HUDEP-2 (cell line): Measurements from ENCODE around the gene GPC4.

Experiments used
- DNase-seq, 76 experiments: peaks; one replicate each; lab custom pipeline; 2025; ENCODE audit not compliant: unreplicated experiment in 76 of 76; lab: John Stamatoyannopoulos, UW

The GPC4 gene

DNA sequence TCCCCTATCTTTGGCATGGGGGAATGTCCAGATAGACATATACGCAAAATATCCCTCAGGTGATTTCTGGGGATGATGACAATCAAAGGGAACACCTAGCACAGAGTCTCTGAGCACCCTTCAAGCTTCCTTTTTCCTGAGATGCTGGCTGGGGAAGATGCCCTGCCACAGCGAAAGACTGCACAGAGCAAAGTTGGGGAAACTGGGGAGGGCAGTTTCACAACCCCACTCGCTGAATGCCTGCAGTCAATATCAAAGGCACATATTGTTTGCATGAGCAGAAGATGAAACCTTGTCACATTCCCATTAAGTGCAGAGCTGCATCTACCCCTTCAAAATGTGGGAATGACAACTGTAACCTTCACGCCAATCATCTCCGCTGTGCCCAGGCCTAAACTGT lies 2.6 kb downstream of the GPC4 start:
- DNase-seq = no peak

DNA sequence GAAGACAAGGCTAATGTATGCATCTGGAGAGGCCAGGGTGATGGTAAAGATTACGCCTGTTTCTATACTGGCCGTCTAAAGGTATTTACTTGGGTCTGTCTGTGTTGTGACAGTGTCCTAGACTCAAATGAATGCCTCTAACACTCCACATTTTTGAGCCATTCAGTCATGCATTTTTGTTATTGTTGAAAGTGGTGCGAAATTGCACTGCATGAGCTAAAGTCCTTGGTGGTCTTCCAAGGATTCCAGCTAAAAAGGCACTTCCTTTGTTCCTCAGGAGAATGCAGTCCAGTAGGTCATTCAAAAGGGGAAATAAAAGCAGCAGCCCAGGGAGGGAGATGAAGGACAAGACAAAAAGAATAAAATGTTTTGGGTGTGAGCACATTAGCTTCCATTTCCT lies 3.0 kb downstream of the GPC4 start:
- no peak for DNase-seq

DNA sequence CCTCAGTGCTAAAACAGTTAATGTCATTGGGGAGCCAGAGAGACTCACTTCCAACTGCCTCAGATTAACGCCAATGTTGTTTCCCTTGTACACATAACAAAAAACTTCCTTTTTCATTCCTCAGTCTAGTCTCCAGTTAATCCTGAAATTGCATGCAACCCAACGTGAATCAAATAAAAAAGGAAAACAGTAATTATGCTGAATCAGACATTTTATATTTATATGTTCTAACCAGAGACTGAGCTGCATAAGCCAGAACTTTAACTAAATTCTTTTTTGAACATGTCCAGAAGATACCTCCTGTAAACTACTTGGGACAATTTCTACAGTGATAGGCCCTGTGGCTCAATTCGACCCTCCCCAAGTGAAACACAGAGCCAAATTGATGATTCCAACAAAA lies 4.7 kb downstream of the GPC4 start:
- no peak for DNase-seq

DNA sequence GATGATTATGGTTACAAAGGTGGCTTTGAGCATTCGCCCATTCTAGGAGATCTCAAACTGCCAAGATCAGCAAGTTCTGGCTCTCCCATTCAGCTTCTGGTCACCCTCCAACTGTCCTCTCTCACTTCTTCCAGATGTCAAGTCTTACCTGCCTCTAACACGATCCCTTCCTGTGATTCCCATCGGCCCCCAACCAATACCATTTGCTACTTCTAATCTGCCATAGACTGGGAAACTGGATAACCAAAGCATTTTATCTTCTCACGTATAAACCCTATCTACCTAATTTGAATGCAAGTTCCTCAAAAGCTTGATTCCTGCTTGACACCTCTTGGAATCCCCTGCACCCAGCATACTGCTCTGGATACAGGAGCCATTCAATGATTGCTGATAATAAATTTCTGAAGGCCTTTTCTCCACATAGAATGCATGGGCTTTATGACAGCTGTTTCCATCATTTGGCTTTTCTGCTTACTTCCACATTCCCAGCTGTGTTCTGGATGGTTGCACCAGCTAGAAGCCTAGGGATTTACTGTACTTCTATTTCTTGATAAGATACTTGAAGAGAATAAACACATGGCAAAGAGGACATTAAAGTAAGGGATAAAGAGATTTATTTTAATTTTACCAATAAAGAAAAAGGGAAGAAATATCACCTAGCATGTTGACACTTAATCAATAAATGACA lies 9.6 kb downstream of the GPC4 start:
- DNase-seq = no peak

DNA sequence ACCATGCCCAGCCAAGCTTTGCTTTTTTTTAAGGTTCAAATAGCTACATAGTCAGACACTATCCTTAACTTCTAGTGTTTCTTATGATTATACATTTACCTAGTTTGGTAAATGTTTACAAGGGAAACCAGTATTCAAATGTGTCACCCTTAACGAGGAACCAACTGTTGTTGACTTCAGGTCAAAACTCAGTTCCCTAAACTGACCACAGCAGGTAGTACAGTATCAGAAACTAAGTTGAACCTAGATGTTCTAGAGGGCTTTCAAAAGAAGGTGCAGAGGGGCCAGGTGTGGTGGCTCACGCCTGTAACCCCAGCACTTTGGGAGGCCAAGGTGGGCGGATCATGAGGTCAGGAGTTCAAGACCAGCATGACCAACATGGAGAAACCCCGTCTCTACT lies 11.3 kb downstream of the GPC4 start:
- DNase-seq = no peak

DNA sequence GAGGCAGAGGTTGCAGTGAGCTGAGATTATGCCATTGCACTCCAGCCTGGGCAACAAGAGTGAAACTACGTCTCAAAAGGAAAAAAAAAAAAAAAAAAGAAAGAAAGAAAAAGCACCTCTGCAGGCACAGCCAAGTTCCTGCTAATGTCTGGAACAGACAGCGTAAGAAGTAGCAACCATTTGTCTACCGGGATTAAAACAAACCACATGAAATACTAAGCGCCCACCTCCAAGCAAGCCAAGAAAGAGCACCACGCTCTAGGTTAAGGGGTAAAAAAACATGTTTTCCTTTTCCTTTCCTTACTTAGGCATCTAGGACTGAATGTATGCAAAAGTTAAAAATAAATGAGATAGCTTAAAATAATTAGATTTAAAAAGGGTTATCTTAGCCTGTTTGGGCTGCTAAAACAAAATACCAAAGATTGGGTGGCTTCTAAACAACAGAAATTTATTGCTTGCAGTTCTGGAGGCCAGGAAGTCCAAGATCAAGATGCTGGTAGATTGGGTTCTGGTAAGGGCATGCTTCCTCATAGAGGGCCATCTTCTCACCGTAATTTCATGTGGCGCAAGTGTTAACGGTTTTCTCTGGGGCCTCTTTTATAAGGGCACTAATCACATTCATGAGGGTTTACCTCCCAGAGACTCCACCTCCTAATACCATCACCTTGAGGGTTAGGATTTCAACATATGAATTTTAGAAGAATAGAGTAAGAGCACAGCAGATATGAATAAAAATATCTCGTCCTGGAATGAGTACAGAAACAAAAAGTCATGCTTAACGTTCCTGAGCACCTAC lies 12.3 kb downstream of the GPC4 start:
- no peak for DNase-seq

DNA sequence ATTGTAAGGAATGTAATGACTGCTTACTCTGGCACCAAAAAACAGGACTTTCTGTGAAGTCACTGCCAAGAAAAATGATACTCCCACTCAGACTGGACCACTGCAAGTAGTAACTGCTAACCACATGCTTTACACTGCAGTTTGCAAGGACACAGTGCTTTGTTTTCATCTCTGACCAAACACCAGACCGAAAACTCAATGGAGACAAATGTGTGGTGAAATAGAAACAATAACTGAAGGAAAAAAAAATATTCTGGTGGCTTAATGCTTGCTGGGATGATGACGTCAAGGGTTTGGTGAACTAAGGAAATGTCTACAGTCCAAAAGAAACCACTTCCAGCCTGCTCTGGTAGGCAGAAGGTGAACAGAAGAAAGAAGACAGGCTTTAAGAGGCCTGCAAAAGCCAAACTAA lies 13.2 kb downstream of the GPC4 start:
- DNase-seq = no peak

DNA sequence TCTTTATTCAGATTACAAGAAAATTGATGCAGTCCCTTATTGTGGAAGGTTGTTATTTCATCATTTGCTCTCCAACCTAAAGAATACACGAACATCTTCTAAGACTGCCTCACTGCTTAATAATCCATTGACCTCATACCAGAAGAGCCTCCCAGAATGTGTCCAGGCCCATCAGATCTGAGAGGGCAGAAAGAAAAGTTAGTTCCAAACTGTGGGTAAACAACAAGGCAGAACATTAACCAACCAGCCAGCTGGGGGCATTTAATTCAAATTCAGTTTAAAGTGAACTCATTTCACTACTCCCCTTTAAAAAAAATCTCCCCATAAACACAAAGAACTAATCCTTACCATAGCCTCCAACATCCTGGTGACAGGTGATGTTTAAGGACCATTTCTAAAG lies 13.8 kb downstream of the GPC4 start:
- no peak for DNase-seq

DNA sequence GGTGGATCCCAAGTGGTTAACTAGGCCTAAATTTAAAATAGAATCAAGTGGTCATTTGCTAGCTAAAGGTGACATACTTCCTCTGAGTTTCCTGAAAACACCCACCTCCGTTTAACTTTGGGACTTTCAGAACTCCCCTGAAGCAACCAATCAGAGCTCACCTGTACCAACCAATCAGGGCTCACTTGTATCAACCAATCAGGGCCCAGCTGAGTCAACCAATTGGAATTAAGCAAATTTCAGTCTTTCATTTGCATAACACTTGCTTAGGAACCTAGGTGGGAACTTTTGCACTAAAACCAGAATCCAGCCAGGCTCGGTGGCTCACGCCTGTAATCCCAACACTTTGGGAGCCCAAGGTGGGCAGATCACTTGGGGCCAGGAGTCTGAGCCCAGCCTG lies 15.9 kb downstream of the GPC4 start:
- DNase-seq = no peak

DNA sequence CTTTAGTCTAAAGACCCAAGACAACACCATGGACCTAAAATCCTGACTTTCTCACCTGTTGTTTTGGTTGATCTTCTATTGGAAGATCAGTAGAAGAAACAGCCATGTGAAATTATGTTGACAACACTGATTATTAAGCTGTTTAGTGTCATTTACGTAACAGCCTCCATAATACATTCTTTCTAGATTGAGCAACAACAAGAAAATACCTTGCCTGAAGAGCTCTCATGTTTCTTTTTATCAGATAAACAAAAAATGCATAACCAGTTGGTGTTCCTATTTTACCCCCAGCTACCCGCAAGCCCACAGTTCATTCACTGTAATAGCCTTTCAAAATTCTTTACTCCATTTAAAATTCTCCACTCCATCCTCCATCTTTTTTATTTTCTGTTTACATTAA lies 20.5 kb downstream of the GPC4 start:
- no peak for DNase-seq

DNA sequence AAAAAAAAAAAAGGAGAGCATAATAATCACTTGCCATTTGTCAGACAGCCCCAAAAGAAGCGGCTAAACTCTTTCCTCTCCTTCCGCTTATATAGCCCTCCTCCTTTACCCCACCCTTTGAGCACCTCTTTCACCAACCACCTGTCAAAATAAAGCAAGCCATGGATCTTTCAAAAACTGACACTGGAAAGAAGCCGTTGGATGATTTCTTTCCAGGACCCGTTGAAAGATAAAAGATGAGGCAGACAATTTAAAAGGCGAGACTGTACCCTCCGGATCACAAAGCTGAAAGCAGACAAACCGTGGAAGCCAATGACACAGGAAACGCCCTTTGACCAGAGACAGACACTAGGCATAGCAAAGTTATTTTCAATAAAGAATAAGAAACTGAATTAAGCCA lies 22.6 kb downstream of the GPC4 start:
- DNase-seq = no peak

DNA sequence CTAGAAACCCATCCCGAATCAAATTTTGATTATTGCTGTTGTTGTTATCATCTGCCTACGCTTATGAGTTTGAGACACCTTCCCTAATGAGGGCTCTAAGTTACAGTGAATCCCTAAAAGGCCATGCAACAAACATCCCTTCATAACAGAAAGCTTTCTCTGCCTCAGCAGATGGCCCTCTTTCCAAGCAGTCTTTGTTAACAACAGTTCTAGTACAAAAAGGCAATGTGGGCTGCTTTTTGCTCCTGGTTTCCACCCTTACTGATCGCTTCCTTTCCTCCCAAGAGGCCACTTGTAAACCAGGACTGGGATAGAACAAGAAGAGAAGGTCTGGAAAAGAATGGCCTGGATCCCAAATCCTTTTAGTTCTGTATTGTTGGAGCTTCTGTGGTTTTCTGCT lies 24.2 kb downstream of the GPC4 start:
- no peak for DNase-seq

DNA sequence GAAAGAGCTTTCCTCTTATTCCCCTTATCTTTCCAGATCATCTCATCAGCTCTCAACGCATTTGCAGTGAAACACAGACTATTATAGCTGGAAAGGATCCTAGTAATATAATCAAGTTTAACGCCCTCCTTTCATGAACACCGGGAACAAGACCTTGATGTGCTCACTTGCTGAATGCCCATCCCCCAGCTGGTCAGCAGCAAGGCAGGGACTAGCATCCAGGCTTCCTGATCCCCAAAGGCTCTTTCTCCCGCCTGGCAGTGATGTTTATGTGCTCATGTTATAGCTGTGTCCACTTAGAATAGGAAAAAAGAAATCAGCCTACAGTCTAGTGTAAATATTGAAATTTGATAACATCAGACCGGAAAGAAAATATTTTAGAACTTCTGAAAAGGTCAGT lies 24.6 kb downstream of the GPC4 start:
- DNase-seq = no peak

DNA sequence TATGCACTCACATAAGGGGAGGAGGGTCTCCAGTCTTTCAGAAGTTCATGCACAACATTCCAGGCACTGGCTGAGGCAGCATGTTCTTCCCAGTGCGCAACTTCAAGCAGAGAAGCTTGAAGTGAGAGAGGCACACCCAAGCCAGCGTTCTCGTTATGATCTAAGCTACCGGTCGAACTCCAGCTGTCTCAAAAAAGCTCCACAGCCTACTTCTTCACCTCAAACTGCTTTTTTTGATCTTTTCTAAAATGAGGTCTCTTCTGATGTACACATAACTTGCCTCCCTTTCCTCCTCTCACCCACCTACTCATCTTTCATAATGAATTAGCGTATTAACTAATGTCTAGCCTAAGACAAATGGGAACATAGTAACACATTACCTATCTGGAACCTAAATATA lies 25.3 kb downstream of the GPC4 start:
- DNase-seq = no peak

DNA sequence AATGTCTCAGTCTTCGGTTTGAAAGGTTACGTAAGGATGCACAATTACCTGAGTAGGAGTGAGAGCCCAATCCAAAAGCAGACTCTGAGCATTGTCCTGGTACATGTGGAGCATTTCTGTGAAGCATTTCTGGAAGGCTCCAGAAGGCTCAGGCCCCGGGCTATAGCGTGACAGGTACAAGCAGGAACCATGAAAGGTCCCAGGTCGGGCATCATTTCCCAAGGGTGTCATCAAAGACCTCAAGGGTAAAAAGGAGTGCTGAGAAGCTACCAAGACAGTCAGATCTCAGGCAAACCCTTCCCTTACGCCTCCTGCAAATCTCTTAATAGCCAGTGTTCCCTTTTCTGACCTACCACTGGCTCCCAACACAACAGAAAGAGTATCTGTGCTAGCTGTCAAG lies 30.8 kb downstream of the GPC4 start:
- DNase-seq = no peak

DNA sequence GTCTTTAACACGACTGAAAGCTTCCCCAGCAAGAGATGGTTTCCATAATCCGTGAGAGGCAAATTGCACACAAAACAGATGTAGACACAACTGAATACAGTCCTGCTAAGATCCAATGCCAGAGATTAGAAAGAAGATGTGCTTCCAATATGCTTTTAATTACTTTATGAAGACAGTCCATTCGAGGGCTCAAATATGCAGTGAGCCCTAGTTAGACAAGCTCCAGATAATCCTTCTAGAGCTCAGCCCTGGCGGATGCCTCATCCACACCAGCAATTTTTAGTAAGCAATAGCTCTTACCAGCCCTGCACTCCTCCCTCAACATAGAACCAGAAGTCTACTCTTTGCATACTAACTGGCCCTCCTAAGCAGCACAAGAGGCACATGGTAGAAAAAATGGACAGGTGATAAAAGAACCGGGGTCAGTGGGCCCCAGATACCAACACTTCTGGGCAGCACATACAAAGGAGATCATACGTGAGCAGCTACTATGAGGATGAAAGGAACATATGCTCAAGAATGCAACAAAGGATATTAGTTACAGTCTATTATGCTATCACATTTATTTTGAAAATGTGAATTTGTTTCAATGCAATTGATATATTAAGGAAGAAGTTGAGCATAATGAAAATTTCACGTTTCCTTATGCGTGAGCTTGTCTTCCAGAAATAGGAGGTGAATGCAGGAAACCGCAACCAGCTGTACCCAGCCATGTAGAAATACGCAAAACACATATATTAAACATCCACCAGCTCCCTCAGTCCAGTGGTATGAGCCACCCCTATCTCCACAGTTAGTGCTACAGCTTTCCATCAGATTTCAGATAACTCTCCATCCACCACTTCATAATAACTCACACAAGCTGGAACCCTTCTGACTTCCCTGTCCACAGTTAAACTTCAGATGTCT lies 34.3 kb downstream of the GPC4 start:
- no peak for DNase-seq

DNA sequence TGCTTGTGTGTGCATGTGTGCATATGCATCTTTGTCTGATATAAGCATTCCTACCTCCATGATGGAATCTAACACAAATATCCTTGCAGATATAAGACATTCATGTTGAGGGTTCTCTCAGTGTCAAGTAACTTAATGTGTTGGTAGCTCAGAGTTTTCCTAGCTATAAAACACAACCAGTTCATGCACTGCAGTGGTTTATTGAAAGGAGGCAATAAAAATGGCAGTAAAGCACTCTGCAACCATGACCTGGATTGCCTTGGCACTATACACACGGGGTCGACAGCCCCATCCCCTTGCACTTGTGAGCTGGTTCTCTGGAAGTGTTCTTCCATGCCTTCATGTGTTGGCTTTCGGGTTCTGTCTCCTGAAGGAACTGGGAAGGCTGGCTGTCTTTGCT lies 38.9 kb downstream of the GPC4 start:
- DNase-seq = no peak

DNA sequence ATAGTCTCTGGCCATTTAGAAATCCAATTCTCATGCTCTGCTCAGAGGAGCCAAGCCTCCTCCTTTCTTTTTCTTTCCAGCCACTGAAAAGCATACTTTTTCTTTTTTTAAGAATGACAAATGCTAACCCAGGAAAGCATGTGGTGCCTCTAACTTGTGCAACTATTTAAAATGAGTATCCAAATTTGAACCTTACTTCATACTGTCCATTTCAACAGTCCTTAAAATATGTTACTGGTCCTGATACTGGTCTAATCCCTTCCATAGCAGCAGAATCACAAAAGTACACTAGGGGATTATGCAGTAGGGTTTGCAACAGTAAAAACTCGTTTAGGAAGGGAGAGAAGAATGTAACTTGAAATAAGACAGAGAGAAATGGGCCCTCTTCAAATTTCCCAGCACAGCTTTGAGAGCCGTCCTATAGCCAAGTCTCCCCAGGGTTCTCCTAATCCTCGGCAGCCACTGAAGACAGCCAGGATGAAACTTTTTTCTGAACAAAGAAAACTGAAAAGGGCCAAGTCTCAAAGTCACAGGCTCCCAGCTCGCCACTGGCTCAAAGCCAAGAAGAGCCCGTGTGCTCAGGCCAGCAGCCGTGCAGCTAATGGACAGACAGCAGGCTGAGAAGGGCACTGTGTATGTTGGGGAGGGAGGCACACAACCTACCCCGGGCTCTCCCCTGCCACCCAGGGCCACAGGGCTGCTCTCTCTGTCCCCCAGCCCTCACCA lies 39.5 kb downstream of the GPC4 start:
- DNase-seq = no peak

DNA sequence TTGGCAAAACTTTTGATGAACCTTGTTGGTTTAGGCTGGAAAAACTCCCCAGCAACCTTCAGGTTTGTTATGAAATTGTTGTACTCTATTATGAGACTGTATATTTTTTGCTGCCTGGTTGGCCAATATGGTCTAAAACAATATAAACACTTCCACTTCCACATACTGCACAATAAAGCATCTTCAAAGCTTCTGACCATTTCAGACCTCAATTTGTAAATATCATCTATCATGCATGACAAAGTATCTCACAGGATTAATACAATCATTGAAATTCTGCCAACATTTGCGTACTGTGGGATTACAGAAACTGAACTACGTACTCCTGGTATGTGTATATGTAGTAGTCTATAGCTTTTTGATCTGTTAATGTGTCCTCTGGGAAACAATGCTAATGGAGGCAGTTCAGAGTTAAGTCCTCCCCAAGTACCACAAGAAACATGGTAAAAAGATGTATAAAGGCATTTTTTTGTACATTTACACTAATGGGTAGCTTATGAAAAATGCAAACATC lies 40.4 kb downstream of the GPC4 start:
- no peak for DNase-seq

DNA sequence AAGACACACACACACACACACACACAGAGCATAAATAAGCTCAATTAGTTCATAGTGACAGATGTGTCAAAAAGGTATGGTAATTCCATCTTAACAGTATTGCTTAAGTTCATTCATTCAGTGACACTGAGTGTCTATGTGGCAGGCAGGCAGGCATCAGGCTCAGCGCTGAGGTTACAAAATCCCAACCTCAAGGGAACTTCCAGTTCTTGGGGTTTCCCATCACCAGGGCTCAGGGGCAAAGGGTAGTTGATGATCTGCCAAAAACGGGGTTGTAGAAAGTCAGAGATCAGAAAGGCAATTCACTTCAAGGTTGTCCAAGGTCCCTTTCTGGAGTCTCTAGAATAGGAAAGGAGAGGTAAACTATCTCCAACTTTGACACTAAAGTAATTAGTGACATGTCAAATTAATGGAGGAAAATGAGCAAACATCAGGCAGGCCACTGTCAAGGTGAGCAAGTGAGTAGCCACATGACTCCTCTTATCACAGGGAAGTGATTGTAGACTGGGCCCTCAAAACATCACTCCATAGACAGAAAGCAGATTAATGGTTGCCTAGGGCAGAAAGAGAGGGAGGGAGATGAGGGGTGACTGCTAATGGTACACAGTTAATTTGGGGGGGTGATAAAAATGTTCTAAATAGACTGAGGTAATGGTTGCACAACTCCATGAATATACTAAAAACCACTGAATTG lies 41.8 kb downstream of the GPC4 start:
- no peak for DNase-seq
